HuH-7.5 (cell line): Measurements from ENCODE around the gene KPNA3.
A peak's percentile ranks its signal among the peaks of the same experiment; 100 is the strongest.
"Not testable (repeated sequence)": the region's sequence is repeated elsewhere in the genome, so short reads cannot be mapped to it uniquely, and the experiment has no call there.

Experiments used
- DNase-seq: peaks from one replicate; pipeline ENCODE4 v3.0.0; 2011; ENCODE audit warnings: low spot score

KPNA3 gene

DNA sequence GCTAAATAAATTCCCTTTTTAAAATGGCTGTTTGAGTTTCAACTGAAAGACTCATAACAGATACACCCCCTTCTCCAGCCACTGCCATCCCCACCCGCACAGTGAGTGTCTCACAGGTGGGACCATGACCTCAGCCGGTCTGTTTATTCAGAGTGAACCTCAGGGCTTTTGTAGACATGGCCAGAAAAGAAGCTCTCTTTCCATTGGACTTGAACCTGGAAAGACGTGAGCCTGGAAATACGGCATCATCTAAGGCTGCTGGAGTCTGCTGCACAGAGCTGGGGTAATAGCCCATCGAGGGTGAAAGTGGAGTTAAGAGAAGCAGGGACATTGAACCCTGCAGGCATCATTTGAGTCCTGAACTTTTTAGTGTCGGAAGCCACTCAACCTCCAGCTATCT, 15.2 kb upstream of the KPNA3 start:
- DNase-seq = no peak

DNA sequence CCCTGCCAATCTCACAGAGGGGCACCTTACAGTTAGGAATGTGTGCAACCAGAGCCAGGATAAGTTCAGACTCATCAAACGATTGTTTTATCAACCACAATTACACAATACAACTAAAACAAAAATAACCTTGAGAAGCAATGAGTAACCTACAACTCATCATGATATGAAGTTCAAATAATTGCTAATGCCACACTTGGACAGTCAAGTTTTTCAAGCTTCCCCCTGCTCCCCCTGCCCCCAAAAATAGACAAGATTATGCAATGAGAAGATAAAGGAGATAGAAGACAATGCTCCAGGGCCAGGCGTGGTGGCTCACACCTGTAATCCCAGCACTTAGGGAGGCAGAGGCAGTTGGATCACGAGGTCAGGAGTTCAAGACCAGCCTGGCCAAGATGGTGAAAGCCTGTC, 13.6 kb upstream of the KPNA3 start:
- DNase-seq = no peak

DNA sequence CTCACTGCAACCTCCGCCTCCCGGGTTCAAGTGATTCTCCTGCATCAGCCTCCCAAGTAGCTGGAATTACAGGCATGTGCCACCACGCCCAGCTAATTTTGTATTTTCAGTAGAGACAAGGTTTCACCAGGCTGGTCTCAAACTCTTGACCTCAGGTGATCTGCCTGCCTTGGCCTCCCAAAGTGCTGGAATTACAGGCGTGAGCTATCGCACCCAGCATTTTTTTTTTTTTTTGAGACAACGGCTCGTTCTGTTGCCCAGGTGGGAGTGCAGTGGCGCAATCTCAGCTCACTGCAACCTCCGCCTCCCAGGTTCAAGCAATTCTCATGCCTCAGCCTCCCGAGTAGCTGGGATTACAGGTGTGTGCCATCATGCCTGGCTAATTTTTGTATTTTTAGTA, 10.6 kb upstream of the KPNA3 start:
- DNase-seq = not testable (repeated sequence)

GRCh38 chr13:49802426-49802825, 9.9 kb upstream of the KPNA3 start:
- DNase-seq = no peak

DNA sequence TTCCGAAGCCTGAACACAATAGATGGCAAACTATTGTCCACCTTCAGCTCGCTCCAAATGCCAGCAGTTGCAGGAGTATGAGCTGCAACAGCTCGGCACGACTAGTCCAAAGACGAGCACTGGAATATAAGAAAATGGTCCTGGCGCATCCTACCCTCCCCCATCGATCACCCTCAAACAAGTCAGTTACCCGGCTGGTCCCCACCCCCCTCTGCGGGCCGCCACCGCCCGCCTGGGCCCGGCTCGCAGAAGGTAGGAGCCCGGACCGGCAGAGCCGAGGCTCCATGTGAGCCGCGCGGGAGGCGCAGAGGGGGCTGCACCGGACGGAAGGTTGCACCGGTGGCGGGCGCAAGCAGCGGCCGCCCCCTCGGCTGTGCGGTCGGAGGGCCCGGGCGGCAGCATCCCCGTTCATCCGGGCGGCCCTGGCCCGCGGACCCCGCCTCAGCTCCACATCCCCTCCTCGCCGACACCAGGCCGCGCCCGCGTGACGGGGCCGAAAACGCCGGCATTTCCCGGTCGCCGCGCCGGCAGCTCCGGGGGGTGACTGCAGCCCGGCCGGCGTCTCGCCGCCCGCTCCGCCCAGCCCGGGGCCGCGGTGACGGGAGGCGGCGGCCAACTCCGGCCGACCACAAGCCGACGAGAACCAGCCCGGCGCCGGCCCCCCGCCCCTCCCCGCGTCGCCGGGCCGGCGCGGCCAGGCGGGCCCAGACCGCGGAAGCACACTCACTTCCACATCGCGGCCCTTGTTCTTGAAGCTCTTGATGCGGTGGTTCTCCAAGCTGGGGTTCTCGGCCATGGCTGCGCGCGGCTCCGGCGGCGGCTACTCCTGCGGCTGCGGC, 552 bp downstream of the KPNA3 start:
- DNase-seq = no peak

DNA sequence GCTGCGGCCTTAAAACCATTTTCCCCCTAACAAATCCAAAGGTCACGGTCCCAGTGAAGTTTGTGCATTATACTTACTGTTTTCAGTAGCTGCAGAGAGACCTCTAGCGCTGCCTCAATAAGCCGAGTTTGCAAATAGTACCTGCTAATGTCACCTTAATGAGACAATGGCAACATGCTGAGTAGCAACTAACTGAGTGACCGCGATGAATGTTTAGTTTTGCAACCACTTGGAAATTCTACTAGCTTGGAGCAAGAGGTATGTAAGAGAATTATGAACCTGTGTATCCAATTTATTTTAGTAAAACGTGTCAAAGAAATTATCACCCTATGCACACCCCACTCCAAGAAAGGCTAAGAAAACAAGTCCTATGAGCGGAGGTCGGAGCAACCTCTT, 1.2 kb downstream of the KPNA3 start:
- DNase-seq = peak; percentile 53

DNA sequence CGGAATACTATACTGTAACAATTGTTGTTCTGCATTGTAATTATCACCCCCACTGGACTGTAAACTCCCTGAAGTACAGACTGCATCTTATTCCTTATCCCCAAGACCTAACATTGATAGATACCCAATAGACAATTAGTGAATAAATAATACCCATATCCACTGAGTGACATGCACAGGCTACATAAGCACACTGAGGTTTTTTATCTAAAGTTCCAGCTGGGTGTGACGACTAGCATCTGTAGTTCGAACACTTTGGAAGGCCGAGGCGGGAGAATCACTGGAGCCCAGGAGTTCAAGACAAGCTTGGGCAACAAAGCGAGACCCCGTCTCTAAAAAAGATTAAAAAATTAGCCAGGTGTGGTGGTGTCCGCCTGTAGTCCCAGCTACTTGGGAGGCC, 2.5 kb downstream of the KPNA3 start:
- no peak for DNase-seq

DNA sequence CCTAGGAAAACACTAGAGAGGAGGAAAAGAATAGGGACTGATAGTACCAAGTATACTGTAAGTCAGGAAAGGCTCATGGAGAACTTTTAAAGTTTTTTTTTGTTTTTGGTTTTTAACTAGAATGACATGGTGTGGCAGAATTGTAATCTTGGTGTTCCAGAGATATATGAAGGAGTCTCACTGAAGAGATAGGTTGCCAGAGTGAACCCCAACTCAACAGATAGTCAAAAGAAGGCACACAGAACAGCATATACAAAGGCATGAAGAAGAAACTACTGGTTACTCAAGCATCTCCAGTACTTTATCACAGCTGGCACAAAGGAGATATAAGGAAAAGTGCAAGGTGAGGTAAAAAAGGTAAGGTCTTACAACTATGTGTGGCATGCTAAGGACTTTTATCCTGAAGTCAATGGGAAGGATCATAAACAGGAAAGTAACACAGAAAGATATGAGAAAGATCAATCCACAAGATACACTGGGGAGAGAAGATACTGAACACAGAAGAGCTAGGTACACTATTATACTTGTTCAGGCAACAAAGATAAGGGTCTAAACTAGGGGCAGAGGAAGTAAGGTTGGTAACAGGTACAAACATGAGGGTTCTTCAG, 6.0 kb downstream of the KPNA3 start:
- DNase-seq = no peak

DNA sequence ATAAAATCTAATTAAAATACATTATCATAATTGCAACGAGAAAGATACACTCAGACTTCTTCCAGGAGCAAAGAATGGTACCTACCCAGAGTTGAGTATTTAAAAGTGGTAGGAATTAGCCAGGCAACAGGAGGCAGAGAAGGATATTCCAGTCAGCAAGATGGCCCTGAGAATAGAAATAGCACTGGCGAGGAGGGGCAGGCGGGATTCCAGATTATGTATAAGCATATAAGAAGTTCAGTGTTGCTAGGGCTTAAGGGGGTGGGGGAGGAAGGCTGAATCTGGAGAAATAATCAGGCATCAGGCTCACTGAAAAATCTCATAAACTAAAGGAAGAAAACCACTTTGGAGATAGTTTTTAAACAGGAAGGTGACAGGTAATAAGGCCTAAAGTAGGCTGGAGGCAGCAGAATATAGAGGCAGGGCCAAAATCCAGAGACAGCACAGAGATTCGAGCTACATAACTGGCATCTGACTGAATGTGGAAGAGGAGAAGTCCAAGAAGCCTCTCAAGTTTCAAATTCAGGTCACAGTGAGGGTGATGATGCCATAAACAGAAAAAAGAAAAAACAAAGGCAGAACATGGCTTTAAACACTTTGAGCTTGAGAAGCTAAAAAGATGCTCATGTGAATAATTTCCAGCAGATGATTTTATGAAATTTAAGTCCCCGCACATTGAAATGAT, 7.5 kb downstream of the KPNA3 start:
- no peak for DNase-seq

DNA sequence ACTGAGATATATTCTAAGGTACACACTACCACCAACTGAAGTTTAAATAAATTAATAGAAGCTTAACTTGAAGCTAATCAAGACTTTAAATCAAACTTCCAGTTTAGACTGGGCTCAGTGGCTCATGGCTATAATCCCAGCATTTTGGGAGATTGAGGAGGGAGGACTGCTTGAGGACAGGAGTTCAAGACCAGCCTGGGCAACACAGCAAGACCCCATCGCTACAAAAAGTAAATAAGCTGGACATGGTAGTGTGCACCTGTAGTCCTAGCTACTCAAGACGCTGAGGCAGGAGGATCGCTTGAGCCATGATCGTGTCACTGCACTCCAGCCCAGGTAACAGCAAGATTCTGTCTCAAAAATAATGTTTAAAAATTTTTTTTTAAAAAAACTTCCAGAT, 8.6 kb downstream of the KPNA3 start:
- DNase-seq = no peak

DNA sequence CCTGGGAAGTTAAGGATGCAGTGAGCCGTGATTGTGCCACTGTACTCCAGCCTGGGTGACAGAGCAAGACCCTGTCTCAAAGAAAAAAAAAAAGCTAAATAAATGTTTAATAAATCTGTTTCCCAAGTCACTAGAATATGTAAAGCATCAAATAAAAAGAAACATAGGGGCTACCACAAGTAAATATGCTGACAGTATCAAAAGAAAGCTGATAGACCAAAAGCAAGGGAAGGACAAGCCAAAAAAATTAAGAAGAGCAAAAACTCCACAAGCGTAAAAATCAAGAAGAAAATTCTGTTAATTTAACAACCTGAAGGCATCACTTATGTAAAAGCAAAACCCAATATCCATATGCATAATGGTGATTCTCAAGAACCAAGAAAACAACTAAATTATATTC, 9.7 kb downstream of the KPNA3 start:
- no peak for DNase-seq

- DNase-seq = no peak
Observed at GRCh38 chr13:49781806-49782205, 10.7 kb downstream of the KPNA3 start.

- no peak for DNase-seq
Observed at GRCh38 chr13:49779721-49780120, 12.8 kb downstream of the KPNA3 start.

DNA sequence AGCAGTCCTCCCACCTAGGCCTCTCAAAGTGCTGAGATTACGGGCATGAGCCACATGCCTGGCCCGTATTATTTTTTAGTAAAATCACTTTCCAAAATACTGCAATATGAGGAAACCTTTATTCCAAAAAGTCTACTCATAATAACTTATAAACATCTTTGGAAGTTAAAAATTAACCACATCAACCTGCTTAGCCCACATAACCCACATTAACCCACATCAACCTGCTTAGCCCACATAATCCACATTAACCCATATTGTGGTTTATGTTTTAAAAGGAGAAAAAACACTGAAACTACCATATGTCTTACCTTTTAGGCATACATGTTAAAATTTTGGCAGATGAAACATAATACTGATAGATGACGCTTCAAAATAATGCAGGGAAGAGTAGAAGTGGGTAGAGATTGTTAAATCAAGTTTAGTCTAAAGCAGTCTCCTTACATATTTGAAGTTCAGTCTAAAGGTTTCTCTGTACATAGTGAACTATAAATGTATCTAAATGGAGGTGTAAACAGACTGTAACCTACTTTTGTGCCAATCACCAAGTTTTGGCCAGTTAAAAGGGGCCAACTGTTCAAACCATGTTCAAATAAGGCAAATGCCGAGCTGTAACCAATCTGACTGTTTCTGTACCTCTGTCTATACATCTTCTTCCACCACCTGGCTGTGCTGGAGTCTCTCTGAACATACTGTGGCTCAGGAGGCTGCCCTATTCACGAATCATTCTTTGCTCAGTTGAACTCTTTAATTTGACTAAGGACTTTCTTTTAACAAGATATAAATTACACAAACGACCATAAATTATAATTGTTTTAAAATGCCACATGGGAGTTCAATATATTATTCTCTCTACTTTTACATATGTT, 14.5 kb downstream of the KPNA3 start:
- DNase-seq = no peak

- DNase-seq = no peak
Observed at GRCh38 chr13:49776871-49777270, 15.6 kb downstream of the KPNA3 start.

DNA sequence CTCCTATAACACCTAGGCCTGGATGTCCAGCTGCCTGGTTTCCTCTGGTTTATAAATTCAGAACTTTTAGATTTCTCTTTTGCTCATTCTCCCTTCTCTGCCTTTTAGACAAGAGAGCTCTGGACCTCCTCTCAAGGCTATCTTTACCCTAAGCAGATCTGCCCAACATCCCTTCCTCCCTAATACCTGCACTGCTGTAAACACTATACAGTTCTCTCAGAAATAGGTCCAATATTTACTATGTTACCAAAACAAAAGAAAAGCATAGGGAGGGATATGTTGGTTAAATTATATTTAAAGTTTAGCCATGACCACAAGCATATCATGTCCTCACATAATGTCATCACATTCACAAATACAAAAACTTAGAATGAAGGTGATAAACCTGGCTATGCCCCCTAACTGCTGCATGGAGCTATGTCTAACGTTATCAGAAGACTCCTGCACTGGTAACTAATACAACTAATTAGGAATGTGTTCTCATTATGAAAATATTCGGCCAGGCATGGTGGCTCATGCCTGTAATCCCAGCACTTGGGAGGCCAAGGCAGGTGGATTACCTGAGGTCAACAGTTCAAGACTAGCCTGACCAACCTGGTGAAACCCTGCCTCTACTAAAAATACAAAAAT, 18.0 kb downstream of the KPNA3 start:
- DNase-seq = no peak

DNA sequence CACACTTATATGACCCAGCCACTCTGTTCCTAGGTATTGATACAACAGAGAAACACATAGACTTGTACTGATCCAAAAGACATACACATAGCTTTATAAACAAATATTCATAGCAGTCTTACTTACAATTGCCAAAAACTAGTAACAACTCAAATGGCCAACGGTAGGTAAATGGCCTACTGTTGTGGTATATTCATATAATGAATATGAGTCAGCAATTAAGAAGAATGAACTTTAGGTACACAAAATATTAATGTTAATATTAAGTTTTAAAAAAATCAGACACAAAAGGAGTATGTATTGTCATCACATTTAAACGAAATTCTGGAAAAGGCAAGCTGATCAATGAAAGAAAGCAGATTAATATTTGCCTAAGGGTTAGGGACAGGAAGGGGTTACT, 19.7 kb downstream of the KPNA3 start:
- DNase-seq = no peak

- DNase-seq = not testable (repeated sequence)
Observed at GRCh38 chr13:49761811-49762210, 30.7 kb downstream of the KPNA3 start.

- DNase-seq = no peak
Observed at GRCh38 chr13:49760558-49760957, 31.9 kb downstream of the KPNA3 start.

GRCh38 chr13:49759503-49759902, 33.0 kb downstream of the KPNA3 start:
- DNase-seq = no peak

- no peak for DNase-seq
Observed at GRCh38 chr13:49756263-49756662, 36.2 kb downstream of the KPNA3 start.

DNA sequence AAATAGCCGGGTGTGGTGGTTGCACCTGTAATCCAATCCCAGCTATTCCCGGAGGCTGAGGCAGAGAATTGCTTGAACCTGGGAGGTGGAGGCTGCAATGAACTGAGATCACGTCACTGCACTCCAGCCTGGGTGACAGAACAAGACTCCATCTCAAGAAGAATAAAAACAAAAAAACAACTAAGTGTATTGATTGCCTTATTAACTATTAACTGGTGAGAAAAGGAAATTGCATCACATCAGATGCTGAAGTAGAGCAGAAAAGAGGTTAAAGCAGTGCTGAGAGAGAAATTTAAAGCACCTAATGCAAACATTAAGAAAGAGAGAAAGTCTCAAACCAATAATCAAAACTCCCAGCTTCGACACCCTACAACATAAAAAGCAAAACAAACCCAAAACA, 38.3 kb downstream of the KPNA3 start:
- no peak for DNase-seq
